ENCODE data around the gene BICD1.

The BICD1 gene

DNA sequence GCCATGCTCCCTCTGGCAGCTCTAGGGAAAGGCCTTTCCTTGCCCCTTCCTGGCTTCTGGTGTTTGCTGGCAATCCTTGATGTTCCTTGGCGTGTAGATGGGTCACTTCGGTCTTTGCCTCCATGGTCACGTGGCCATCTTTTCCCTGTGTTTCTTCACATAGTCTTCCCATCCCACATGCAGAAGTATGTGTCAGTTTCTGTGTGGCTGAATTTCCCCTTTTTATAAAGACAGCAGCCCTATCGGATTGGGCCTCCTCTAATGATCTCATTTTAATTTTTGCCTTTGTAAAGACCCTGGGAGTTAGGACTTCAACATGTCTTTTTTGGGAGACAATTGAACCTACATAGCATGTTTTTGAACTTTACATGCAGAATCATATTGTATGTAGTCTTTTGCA, 185.5 kb downstream of the BICD1 start:
- no peak for TF ChIP-seq TEAD4 (IDR thresholded peaks at IDR 0.05)
- TF ChIP-seq EP300 (IDR thresholded peaks at IDR 0.05; ENCODE audit: borderline replicate concordance) = no peak
- TF ChIP-seq FOXM1 (IDR thresholded peaks at IDR 0.05; ENCODE audit: borderline replicate concordance, low read depth) = no peak
- no peak for TF ChIP-seq TAF1 (IDR thresholded peaks at IDR 0.05; ENCODE audit: low read depth)
- no peak for TF ChIP-seq EGR1 (IDR thresholded peaks at IDR 0.05)

DNA sequence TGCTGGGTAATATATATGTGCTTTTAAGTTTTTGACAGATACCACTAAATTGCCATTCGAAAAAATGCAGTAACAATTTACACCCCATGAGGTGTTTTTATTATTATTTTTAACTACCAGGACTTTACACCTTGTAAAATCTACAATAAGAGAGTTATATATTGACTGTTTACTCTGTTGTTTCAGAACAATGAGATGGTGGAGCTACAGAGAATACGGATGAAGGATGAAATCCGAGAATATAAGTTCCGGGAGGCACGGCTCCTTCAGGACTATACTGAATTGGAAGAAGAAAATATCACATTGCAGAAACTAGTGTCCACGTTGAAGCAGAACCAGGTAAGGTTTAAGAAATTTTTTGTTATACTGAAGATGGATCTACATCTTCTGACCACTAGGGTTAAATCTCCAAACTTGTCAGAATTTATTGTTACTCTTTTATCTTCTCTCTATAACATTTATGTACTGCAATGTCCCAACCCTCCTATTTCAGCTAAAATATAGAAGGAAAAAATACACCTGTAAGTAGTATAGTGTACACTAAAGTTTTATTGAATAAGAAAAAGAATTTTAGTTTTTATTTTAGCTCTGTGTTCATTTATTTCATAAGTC, 187.3 kb downstream of the BICD1 start:
- TF ChIP-seq, protein P1, sequence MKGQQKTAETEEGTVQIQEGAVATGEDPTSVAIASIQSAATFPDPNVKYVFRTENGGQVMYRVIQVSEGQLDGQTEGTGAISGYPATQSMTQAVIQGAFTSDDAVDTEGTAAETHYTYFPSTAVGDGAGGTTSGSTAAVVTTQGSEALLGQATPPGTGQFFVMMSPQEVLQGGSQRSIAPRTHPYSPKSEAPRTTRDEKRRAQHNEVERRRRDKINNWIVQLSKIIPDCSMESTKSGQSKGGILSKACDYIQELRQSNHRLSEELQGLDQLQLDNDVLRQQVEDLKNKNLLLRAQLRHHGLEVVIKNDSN (IDR thresholded peaks at IDR 0.05) = no peak
- TF ChIP-seq TEAD4 (IDR thresholded peaks at IDR 0.05) (no peak), EP300 (IDR thresholded peaks at IDR 0.05; ENCODE audit: borderline replicate concordance) (no peak), YY1 (IDR thresholded peaks at IDR 0.05; ENCODE audit: low read depth) (no peak), TAF1 (IDR thresholded peaks at IDR 0.05; ENCODE audit: low read depth) (no peak), FOXM1 (IDR thresholded peaks at IDR 0.05; ENCODE audit: borderline replicate concordance, low read depth) (no peak), TCF12 (IDR thresholded peaks at IDR 0.05; ENCODE audit: low read depth) (no peak), CEBPB (IDR thresholded peaks at IDR 0.05) (no peak)
- TF ChIP-seq, protein P2, sequence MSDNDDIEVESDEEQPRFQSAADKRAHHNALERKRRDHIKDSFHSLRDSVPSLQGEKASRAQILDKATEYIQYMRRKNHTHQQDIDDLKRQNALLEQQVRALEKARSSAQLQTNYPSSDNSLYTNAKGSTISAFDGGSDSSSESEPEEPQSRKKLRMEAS (IDR thresholded peaks at IDR 0.05) = no peak

DNA sequence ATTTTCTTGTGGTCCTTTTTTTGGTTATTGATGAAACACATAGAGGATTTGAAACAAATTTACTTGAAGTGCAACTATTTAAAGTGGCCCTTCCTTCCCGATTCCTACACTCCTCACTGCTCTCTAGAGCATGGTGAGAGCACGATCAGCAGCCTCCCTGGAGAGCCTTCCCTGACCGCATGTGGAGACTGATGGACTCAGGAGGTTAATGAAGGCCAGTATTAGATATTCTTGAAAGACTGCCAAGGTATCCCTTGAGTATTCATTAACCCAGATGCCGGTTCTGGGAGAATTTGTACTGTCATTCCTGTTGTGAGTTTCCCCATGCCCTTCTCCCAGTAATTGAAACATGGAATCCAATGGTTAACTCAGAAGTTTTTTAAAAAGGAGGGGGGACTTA, 189.9 kb downstream of the BICD1 start:
- no peak for TF ChIP-seq CEBPB (IDR thresholded peaks at IDR 0.05)
- TF ChIP-seq, protein P1 (IDR thresholded peaks at IDR 0.05) = no peak
- TF ChIP-seq YY1 (IDR thresholded peaks at IDR 0.05; ENCODE audit: low read depth) = no peak
- TF ChIP-seq TCF12 (IDR thresholded peaks at IDR 0.05; ENCODE audit: low read depth) = no peak
- TF ChIP-seq EP300 (IDR thresholded peaks at IDR 0.05; ENCODE audit: borderline replicate concordance) = no peak
- TF ChIP-seq FOXM1 (IDR thresholded peaks at IDR 0.05; ENCODE audit: borderline replicate concordance, low read depth) = no peak
- TF ChIP-seq TAF1 (IDR thresholded peaks at IDR 0.05; ENCODE audit: low read depth) = no peak

DNA sequence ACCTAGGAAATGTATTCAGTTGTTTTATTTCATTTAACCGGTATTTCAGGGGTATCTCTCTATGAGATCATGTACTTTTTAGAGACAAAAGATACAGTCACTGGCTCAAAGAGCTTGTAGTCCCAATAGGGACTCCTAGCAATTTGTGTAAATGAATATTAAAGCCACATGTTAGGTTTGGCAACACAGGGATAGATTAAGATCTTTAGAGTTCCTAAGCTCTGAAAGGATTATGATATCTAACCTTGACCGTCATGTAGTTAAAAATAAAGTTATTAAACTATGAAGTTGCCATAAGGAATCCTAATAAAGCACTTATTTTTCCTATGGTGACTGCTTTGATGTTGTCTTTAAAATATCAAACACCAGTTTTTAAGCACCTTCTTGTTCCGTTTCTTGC, 192.3 kb downstream of the BICD1 start:
- TF ChIP-seq YY1 (IDR thresholded peaks at IDR 0.05; ENCODE audit: low read depth) (no peak), FOXM1 (IDR thresholded peaks at IDR 0.05; ENCODE audit: borderline replicate concordance, low read depth) (no peak), TAF1 (IDR thresholded peaks at IDR 0.05; ENCODE audit: low read depth) (no peak), ZBTB7A (IDR thresholded peaks at IDR 0.05; ENCODE audit: low read depth) (no peak), TEAD4 (IDR thresholded peaks at IDR 0.05) (no peak), EP300 (IDR thresholded peaks at IDR 0.05; ENCODE audit: borderline replicate concordance) (no peak), NFIC (IDR thresholded peaks at IDR 0.05) (no peak), EGR1 (IDR thresholded peaks at IDR 0.05) (no peak), CREB1 (IDR thresholded peaks at IDR 0.05; ENCODE audit: low read depth) (no peak), CEBPB (IDR thresholded peaks at IDR 0.05) (no peak), TCF12 (IDR thresholded peaks at IDR 0.05; ENCODE audit: low read depth) (no peak), RAD21 (IDR thresholded peaks at IDR 0.05; ENCODE audit: low read depth) (no peak)
- TF ChIP-seq, protein P3, sequence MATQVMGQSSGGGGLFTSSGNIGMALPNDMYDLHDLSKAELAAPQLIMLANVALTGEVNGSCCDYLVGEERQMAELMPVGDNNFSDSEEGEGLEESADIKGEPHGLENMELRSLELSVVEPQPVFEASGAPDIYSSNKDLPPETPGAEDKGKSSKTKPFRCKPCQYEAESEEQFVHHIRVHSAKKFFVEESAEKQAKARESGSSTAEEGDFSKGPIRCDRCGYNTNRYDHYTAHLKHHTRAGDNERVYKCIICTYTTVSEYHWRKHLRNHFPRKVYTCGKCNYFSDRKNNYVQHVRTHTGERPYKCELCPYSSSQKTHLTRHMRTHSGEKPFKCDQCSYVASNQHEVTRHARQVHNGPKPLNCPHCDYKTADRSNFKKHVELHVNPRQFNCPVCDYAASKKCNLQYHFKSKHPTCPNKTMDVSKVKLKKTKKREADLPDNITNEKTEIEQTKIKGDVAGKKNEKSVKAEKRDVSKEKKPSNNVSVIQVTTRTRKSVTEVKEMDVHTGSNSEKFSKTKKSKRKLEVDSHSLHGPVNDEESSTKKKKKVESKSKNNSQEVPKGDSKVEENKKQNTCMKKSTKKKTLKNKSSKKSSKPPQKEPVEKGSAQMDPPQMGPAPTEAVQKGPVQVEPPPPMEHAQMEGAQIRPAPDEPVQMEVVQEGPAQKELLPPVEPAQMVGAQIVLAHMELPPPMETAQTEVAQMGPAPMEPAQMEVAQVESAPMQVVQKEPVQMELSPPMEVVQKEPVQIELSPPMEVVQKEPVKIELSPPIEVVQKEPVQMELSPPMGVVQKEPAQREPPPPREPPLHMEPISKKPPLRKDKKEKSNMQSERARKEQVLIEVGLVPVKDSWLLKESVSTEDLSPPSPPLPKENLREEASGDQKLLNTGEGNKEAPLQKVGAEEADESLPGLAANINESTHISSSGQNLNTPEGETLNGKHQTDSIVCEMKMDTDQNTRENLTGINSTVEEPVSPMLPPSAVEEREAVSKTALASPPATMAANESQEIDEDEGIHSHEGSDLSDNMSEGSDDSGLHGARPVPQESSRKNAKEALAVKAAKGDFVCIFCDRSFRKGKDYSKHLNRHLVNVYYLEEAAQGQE (IDR thresholded peaks at IDR 0.05; ENCODE audit: low read depth) = no peak
- TF ChIP-seq, protein P2 (IDR thresholded peaks at IDR 0.05) = no peak
- TF ChIP-seq, protein P1 (IDR thresholded peaks at IDR 0.05) = no peak

DNA sequence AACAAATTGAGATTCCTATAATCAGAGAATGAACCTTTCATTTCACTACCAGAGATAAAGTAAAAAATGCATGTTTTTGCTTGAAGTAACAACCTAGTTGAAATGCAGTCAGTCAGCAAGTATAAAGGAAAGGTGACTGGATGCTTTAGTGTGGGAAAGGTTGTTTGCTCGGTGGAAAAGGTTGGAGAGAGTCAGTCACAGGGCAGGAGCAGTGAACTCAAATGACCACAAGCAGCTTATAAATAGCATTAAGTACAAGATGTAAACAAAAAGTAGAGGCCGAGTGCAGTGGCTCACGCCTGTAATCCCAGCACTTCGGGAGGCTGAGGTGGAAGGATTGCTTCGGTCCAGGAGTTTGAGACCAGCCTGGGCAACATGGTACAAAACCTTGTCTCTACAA, 194.6 kb downstream of the BICD1 start:
- TF ChIP-seq CREB1 (IDR thresholded peaks at IDR 0.05; ENCODE audit: low read depth) (no peak), EGR1 (IDR thresholded peaks at IDR 0.05) (no peak), CEBPB (IDR thresholded peaks at IDR 0.05) (no peak), ZBTB7A (IDR thresholded peaks at IDR 0.05; ENCODE audit: low read depth) (no peak)

DNA sequence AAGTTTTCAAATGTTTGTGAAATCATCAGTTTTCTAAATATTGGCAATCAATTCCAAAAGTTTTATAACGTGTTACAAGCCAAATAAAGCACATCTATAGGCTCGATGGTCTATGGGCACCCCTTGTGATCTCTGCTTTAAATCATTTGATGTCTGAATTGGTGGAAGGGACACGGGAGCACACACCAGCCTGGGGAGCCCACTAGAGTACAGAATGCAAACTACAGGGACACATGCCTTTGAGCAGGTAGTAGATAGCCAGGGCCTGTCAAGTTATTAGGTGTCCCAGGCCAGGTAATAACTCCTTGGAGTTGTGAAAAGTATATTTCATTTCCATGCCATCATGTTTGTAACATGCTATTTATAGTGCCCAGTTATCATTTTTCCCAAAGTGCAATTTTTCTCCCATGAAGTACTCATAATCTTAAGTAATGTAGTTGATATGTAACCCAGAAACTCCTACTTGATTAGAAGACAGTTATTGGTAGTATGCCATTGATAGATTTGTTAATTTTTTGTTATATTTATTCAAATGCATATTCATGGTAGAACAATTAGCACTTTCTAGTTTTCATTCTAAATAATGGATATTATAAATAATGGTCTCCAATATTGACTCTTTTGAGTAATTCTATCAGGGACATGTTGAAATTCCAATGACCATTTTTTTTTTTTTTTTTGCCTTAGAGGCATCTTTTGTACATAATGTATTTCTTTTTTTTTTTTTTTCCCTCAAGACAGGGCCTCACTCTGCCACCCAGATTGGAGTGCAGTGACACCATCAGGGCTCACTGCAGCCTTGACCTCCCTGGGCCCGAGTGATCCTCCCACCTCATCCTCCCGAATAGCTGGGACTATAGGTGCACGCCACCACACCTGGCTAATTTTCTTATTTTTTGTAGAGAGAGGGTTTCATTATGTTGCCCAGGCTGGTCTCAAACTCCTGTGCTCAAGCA, 195.8 kb downstream of the BICD1 start:
- TF ChIP-seq TEAD4 (IDR thresholded peaks at IDR 0.05) (peak; percentile 87), EGR1 (IDR thresholded peaks at IDR 0.05) (no peak), RAD21 (IDR thresholded peaks at IDR 0.05; ENCODE audit: low read depth) (peak; percentile 92), CEBPB (IDR thresholded peaks at IDR 0.05) (no peak), NFIC (IDR thresholded peaks at IDR 0.05) (no peak)

DNA sequence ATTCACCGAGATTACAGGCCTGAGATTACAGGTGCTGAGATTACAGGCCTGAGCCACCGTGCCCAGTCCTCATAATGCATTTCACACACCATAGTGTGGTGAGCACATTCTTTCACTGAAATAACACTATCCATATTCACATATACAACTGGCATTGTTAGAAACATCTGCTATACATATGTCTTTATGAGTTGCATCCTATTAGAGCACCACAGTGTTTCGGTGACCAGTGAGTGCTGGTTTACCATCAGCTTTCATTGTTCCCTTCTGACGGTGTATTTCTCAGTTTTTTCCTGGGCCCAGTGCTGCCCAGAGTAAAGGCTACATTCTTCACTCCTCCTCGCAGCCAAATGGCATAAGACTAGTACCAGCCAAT, 196.5 kb downstream of the BICD1 start:
- no peak for TF ChIP-seq TEAD4 (IDR thresholded peaks at IDR 0.05)
- TF ChIP-seq, protein P3 (IDR thresholded peaks at IDR 0.05; ENCODE audit: low read depth) = no peak
